ENCODE data around the gene ZNF282.
"Not testable (repeated sequence)": the region's sequence is repeated elsewhere in the genome, so short reads cannot be mapped to it uniquely, and the experiment has no call there.

Gene ZNF282

GRCh38 chr7:149223176-149223575, 27.8 kb downstream of the ZNF282 start:
- DNase-seq (ENCODE audit: extremely low read depth in 1 of 2, low read depth in 1 of 2), result no peak

- DNase-seq (ENCODE audit: extremely low read depth in 1 of 2, low read depth in 1 of 2), result no peak
Observed at GRCh38 chr7:149223761-149224160, 28.4 kb downstream of the ZNF282 start.

- no peak for DNase-seq (ENCODE audit: extremely low read depth in 1 of 2, low read depth in 1 of 2)
Observed at GRCh38 chr7:149224352-149224751, 29.0 kb downstream of the ZNF282 start.

GRCh38 chr7:149225106-149225505, 29.8 kb downstream of the ZNF282 start:
- DNase-seq (ENCODE audit: extremely low read depth in 1 of 2, low read depth in 1 of 2), result no peak

- no peak for DNase-seq (ENCODE audit: extremely low read depth in 1 of 2, low read depth in 1 of 2)
Observed at GRCh38 chr7:149225656-149226055, 30.3 kb downstream of the ZNF282 start.

- not testable (repeated sequence) for DNase-seq (ENCODE audit: extremely low read depth in 1 of 2, low read depth in 1 of 2)
Observed at GRCh38 chr7:149226366-149226765, 31.0 kb downstream of the ZNF282 start.

- DNase-seq (ENCODE audit: extremely low read depth in 1 of 2, low read depth in 1 of 2), result no peak
Observed at GRCh38 chr7:149226840-149227494, 31.6 kb downstream of the ZNF282 start.

- DNase-seq (ENCODE audit: extremely low read depth in 1 of 2, low read depth in 1 of 2), result no peak
Observed at GRCh38 chr7:149228831-149229471, 33.6 kb downstream of the ZNF282 start.

GRCh38 chr7:149229526-149229925, 34.2 kb downstream of the ZNF282 start:
- no peak for DNase-seq (ENCODE audit: extremely low read depth in 1 of 2, low read depth in 1 of 2)

- DNase-seq (ENCODE audit: extremely low read depth in 1 of 2, low read depth in 1 of 2), result no peak
Observed at GRCh38 chr7:149232362-149232761, 37.0 kb downstream of the ZNF282 start.

GRCh38 chr7:149233655-149234204, 38.4 kb downstream of the ZNF282 start:
- DNase-seq (ENCODE audit: extremely low read depth in 1 of 2, low read depth in 1 of 2), result peak in 1 of 2 donors; percentile 20

- DNase-seq (ENCODE audit: extremely low read depth in 1 of 2, low read depth in 1 of 2), result no peak
Observed at GRCh38 chr7:149237502-149237901, 42.2 kb downstream of the ZNF282 start.

- DNase-seq (ENCODE audit: extremely low read depth in 1 of 2, low read depth in 1 of 2), result no peak
Observed at GRCh38 chr7:149238051-149238450, 42.7 kb downstream of the ZNF282 start.

- DNase-seq (ENCODE audit: extremely low read depth in 1 of 2, low read depth in 1 of 2), result peak; percentile 73 to 86
Observed at GRCh38 chr7:149239345-149240143, 44.2 kb downstream of the ZNF282 start, which contains the start of gene ZNF212. ZNF212 (plus strand) TSS chr7:149239651; CDS start chr7:149239779, 128 bp downstream.

- no peak for DNase-seq (ENCODE audit: extremely low read depth in 1 of 2, low read depth in 1 of 2)
Observed at GRCh38 chr7:149240637-149241036, 45.3 kb downstream of the ZNF282 start.

- DNase-seq (ENCODE audit: extremely low read depth in 1 of 2, low read depth in 1 of 2), result no peak
Observed at GRCh38 chr7:149241696-149242095, 46.4 kb downstream of the ZNF282 start.

GRCh38 chr7:149245244-149245643, 49.9 kb downstream of the ZNF282 start:
- peak in 1 of 2 donors; percentile 64 for DNase-seq (ENCODE audit: extremely low read depth in 1 of 2, low read depth in 1 of 2)

GRCh38 chr7:149245744-149246143, 50.4 kb downstream of the ZNF282 start:
- DNase-seq (ENCODE audit: extremely low read depth in 1 of 2, low read depth in 1 of 2), result no peak

- DNase-seq (ENCODE audit: extremely low read depth in 1 of 2, low read depth in 1 of 2), result peak in 1 of 2 donors; percentile 39
Observed at GRCh38 chr7:149248777-149249176, 53.4 kb downstream of the ZNF282 start.

GRCh38 chr7:149250151-149250550, 54.8 kb downstream of the ZNF282 start:
- not testable (repeated sequence) for DNase-seq (ENCODE audit: extremely low read depth in 1 of 2, low read depth in 1 of 2)

- not testable (repeated sequence) for DNase-seq (ENCODE audit: extremely low read depth in 1 of 2, low read depth in 1 of 2)
Observed at GRCh38 chr7:149251518-149251917, 56.2 kb downstream of the ZNF282 start.

Data from stimulated activated CD8-positive, alpha-beta memory T cell treated with anti-CD3 and anti-CD28 coated beads, Interleukin-7, amount 100 ng/mL, for 48 hours (primary cell).